ENCODE results near the gene SAMD11. TPM values are rescaled to one million over a fixed set of nuclear protein-coding genes. Genes with fewer than 3 reads are reported as not detected.

SAMD11 gene
- total RNA-seq, 2 experiments from 2014 or later = not detected

GRCh38 chr1:901108-901859 lies 22.4 kb upstream of the SAMD11 start:
- peaks cover 14% of the 10 kb centered on the region for H3K9me3 Mint-ChIP-seq
- no peak overlapping the region for H3K4me3 Mint-ChIP-seq
- H3K27me3 Mint-ChIP-seq = peaks cover 58% of the 10 kb centered on the region
- peaks cover 14% of the 10 kb centered on the region for H3K4me1 Mint-ChIP-seq
- H3K36me3 Mint-ChIP-seq = peaks cover 4% of the 10 kb centered on the region
- no peak overlapping the region for H3K27ac Mint-ChIP-seq
- no peak for DNase-seq

- Mint-ChIP-seq H3K4me1 (peaks cover 14% of the 10 kb centered on the region), H3K36me3 (peaks cover 4% of the 10 kb centered on the region), H3K4me3 (no peak overlapping the region), H3K27me3 (peaks cover 58% of the 10 kb centered on the region), H3K27ac (no peak overlapping the region), H3K9me3 (peaks cover 9% of the 10 kb centered on the region)
- no peak for DNase-seq
Measured at GRCh38 chr1:902802-903201, 20.9 kb upstream of the SAMD11 start.

- no peak overlapping the region for H3K27ac Mint-ChIP-seq
- no peak overlapping the region for H3K4me3 Mint-ChIP-seq
- peaks cover 10% of the 10 kb centered on the region for H3K4me1 Mint-ChIP-seq
- H3K9me3 Mint-ChIP-seq = peaks cover 5% of the 10 kb centered on the region
- peaks cover 58% of the 10 kb centered on the region for H3K27me3 Mint-ChIP-seq
- no peak for DNase-seq
- H3K36me3 Mint-ChIP-seq = no peaks in the 10 kb centered on the region
Measured at GRCh38 chr1:903305-903704, 20.4 kb upstream of the SAMD11 start.

GRCh38 chr1:903721-904271 lies 19.9 kb upstream of the SAMD11 start:
- Mint-ChIP-seq H3K4me1 (peaks cover 6% of the 10 kb centered on the region), H3K27me3 (peaks cover 54% of the 10 kb centered on the region), H3K36me3 (no peaks in the 10 kb centered on the region), H3K9me3 (peaks cover 1% of the 10 kb centered on the region), H3K27ac (no peak overlapping the region), H3K4me3 (no peak overlapping the region)
- DNase-seq = no peak

GRCh38 chr1:904310-904950 lies 19.3 kb upstream of the SAMD11 start:
- Mint-ChIP-seq H3K9me3 (peaks cover 1% of the 10 kb centered on the region), H3K4me1 (peaks cover 6% of the 10 kb centered on the region), H3K27ac (no peak overlapping the region), H3K27me3 (peaks cover 50% of the 10 kb centered on the region), H3K4me3 (peak overlapping the region; percentile 69), H3K36me3 (no peaks in the 10 kb centered on the region)
- DNase-seq = peak; percentile 90

- H3K27me3 Mint-ChIP-seq = peaks cover 46% of the 10 kb centered on the region
- peak; percentile 42 for DNase-seq
- H3K27ac Mint-ChIP-seq = no peak overlapping the region
- H3K4me3 Mint-ChIP-seq = peak overlapping the region; percentile 55
- no peaks in the 10 kb centered on the region for H3K36me3 Mint-ChIP-seq
- H3K9me3 Mint-ChIP-seq = peaks cover 1% of the 10 kb centered on the region
- peaks cover 6% of the 10 kb centered on the region for H3K4me1 Mint-ChIP-seq
Measured at GRCh38 chr1:905071-905749, 18.5 kb upstream of the SAMD11 start.

- peaks cover 1% of the 10 kb centered on the region for H3K9me3 Mint-ChIP-seq
- peaks cover 49% of the 10 kb centered on the region for H3K27me3 Mint-ChIP-seq
- H3K4me1 Mint-ChIP-seq = peaks cover 7% of the 10 kb centered on the region
- H3K36me3 Mint-ChIP-seq = no peaks in the 10 kb centered on the region
- no peak overlapping the region for H3K27ac Mint-ChIP-seq
- H3K4me3 Mint-ChIP-seq = no peak overlapping the region
- DNase-seq = no peak
Measured at GRCh38 chr1:905811-906599, 17.7 kb upstream of the SAMD11 start.

GRCh38 chr1:906600-907420 lies 16.9 kb upstream of the SAMD11 start:
- H3K4me3 Mint-ChIP-seq = no peak overlapping the region
- peaks cover 54% of the 10 kb centered on the region for H3K27me3 Mint-ChIP-seq
- no peaks in the 10 kb centered on the region for H3K36me3 Mint-ChIP-seq
- peaks cover 1% of the 10 kb centered on the region for H3K9me3 Mint-ChIP-seq
- no peak for DNase-seq
- H3K27ac Mint-ChIP-seq = no peak overlapping the region
- peaks cover 9% of the 10 kb centered on the region for H3K4me1 Mint-ChIP-seq

- Mint-ChIP-seq H3K4me3 (no peak overlapping the region), H3K27ac (no peak overlapping the region), H3K9me3 (peaks cover 1% of the 10 kb centered on the region), H3K27me3 (peaks cover 64% of the 10 kb centered on the region), H3K4me1 (peaks cover 9% of the 10 kb centered on the region), H3K36me3 (no peaks in the 10 kb centered on the region)
- no peak for DNase-seq
Measured at GRCh38 chr1:907611-908451, 15.9 kb upstream of the SAMD11 start.

- DNase-seq = no peak
- Mint-ChIP-seq H3K4me3 (no peak overlapping the region), H3K36me3 (no peaks in the 10 kb centered on the region), H3K27ac (no peak overlapping the region), H3K27me3 (peaks cover 69% of the 10 kb centered on the region), H3K4me1 (peaks cover 9% of the 10 kb centered on the region), H3K9me3 (peaks cover 1% of the 10 kb centered on the region)
Measured at GRCh38 chr1:908661-909060, 15.1 kb upstream of the SAMD11 start.

GRCh38 chr1:909861-910310 lies 13.8 kb upstream of the SAMD11 start:
- Mint-ChIP-seq H3K27me3 (peaks cover 65% of the 10 kb centered on the region), H3K4me1 (peaks cover 7% of the 10 kb centered on the region), H3K4me3 (no peak overlapping the region), H3K36me3 (no peaks in the 10 kb centered on the region), H3K27ac (no peak overlapping the region), H3K9me3 (peaks cover 1% of the 10 kb centered on the region)
- no peak for DNase-seq

GRCh38 chr1:910311-910880 lies 13.3 kb upstream of the SAMD11 start:
- H3K27ac Mint-ChIP-seq = no peak overlapping the region
- H3K4me3 Mint-ChIP-seq = no peak overlapping the region
- no peaks in the 10 kb centered on the region for H3K36me3 Mint-ChIP-seq
- H3K4me1 Mint-ChIP-seq = peaks cover 4% of the 10 kb centered on the region
- no peak for DNase-seq
- peaks cover 61% of the 10 kb centered on the region for H3K27me3 Mint-ChIP-seq
- peaks cover 1% of the 10 kb centered on the region for H3K9me3 Mint-ChIP-seq
